Measurements from ENCODE around the gene CADM4. TPM values are rescaled to one million over a fixed set of nuclear protein-coding genes. Genes with fewer than 3 reads are reported as not detected.

CADM4 gene
- total and polyA plus RNA-seq, 2 donors (not counting 1 experiment from before 2014, with no cell fraction given) = 1.5 TPM

DNA sequence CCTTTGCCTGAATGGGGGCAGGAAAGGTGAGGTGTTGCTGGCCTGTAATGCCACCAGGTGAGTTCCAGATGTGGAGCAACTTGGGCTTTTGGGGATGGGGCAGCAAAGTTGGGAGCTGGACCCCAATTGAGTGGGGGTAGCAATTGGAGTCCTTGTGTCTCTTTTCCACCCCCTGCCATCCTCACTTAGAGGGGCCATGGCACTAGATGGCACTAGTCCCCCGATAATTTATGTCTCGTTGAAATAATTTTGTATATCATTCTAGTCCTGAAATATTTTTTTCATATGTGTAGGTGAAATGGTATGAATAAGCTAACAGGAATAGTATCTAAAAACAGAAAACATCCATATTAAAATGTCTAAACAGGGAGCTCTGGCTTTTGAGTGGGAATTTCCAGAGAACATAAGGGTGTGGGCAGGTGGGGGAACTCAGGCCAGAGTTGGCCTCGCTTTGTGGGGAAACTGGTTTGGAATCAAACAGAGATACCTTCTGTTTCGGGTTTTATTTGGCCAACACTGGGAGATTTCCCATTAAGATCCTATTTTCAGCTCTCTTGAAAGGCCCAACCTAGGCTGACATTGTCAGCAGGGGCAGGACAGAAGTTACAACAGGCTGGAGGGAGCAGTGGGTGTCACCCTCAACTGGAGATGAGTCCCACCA, 39.9 kb downstream of the CADM4 start:
- peaks cover 9% of the 10 kb centered on the region for H3K36me3 ChIP-seq (ENCODE audit: control insufficient read depth, insufficient read depth, low read length)
- no peak for TF ChIP-seq CTCF (conservative IDR thresholded peaks at IDR 0.05 in 1 of 2, IDR thresholded peaks at IDR 0.05 in 1 of 2; ENCODE audit: low read depth in 1 of 2, low read length in 2 of 2)
- no peak for TF ChIP-seq EZH2 (IDR thresholded peaks at IDR 0.05; ENCODE audit: low read length, missing control alignments)
- H3K27ac ChIP-seq (ENCODE audit: insufficient read depth, low read length) = no peak overlapping the region
- no peak overlapping the region for H3K9ac ChIP-seq (ENCODE audit: insufficient read depth, low read length)
- H3K4me1 ChIP-seq (ENCODE audit: control insufficient read depth, extremely low read depth, insufficient read depth, low read length) = peaks cover 6% of the 10 kb centered on the region
- no peaks in the 10 kb centered on the region for H3K27me3 ChIP-seq (ENCODE audit: control insufficient read depth, insufficient read depth, low read length)
- H3K9me3 ChIP-seq (ENCODE audit: control insufficient read depth, insufficient read depth, low read depth, low read length) = no peaks in the 10 kb centered on the region
- no peak for DNase-seq (ENCODE audit: low read depth in 2 of 2)
- H3K4me2 ChIP-seq (ENCODE audit: extremely low read depth, insufficient read depth, low read length) = no peak overlapping the region
- H4K20me1 ChIP-seq (ENCODE audit: control insufficient read depth, extremely low read depth, insufficient read depth, low read length) = no peaks in the 10 kb centered on the region
- H3K79me2 ChIP-seq (ENCODE audit: control insufficient read depth, insufficient read depth, low read length) = peaks cover 26% of the 10 kb centered on the region
- H3K4me3 ChIP-seq (replicated peaks in 1 of 4; ENCODE audit: control extremely low read depth in 1 of 4, insufficient read depth in 1 of 4, low read depth in 3 of 4, low read length in 4 of 4) = no peak overlapping the region
- H2AFZ ChIP-seq (ENCODE audit: low read length) = no peak overlapping the region

DNA sequence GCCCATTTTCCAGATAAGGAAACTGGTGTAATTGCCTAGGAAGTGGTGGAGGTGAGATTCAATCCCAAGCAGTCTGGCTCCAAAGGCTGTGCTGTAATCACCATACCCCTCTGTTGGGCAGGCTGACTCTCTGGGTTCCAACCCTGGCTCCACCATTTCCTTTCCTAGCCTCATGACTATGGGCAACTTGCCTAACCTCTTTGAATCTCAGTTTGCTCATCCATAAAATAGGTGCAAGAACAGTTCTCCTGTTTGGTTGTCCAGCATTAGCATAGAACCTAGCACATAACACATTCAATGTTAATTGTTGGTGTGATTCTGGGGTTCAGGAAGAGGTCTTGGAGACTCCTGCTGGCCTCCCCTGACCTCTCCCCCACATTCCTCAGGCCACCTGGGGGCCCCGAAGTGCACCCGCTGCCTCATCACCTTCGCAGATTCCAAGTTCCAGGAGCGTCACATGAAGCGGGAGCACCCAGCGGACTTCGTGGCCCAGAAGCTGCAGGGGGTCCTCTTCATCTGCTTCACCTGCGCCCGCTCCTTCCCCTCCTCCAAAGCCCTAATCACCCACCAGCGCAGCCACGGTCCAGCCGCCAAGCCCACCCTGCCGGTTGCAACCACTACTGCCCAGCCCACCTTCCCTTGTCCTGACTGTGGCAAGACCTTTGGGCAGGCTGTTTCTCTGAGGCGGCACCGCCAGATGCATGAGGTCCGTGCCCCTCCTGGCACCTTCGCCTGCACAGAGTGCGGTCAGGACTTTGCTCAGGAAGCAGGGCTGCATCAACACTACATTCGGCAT, 41.0 kb downstream of the CADM4 start:
- no peaks in the 10 kb centered on the region for H3K9me3 ChIP-seq (ENCODE audit: control insufficient read depth, insufficient read depth, low read depth, low read length)
- peaks cover 8% of the 10 kb centered on the region for H3K4me1 ChIP-seq (ENCODE audit: control insufficient read depth, extremely low read depth, insufficient read depth, low read length)
- no peak overlapping the region for H3K4me2 ChIP-seq (ENCODE audit: extremely low read depth, insufficient read depth, low read length)
- TF ChIP-seq CTCF (conservative IDR thresholded peaks at IDR 0.05 in 1 of 2, IDR thresholded peaks at IDR 0.05 in 1 of 2; ENCODE audit: low read depth in 1 of 2, low read length in 2 of 2) = no peak
- TF ChIP-seq EZH2 (IDR thresholded peaks at IDR 0.05; ENCODE audit: low read length, missing control alignments) = no peak
- H4K20me1 ChIP-seq (ENCODE audit: control insufficient read depth, extremely low read depth, insufficient read depth, low read length) = no peaks in the 10 kb centered on the region
- no peaks in the 10 kb centered on the region for H3K27me3 ChIP-seq (ENCODE audit: control insufficient read depth, insufficient read depth, low read length)
- DNase-seq (ENCODE audit: low read depth in 2 of 2) = no peak
- no peak overlapping the region for H2AFZ ChIP-seq (ENCODE audit: low read length)
- H3K36me3 ChIP-seq (ENCODE audit: control insufficient read depth, insufficient read depth, low read length) = peaks cover 11% of the 10 kb centered on the region
- no peak overlapping the region for H3K27ac ChIP-seq (ENCODE audit: insufficient read depth, low read length)
- H3K79me2 ChIP-seq (ENCODE audit: control insufficient read depth, insufficient read depth, low read length) = peaks cover 36% of the 10 kb centered on the region
- H3K9ac ChIP-seq (ENCODE audit: insufficient read depth, low read length) = no peak overlapping the region
- H3K4me3 ChIP-seq (replicated peaks in 1 of 4; ENCODE audit: control extremely low read depth in 1 of 4, insufficient read depth in 1 of 4, low read depth in 3 of 4, low read length in 4 of 4) = no peak overlapping the region

GRCh38 chr19:43597876-43598275, 41.8 kb downstream of the CADM4 start:
- Histone ChIP-seq H3K27me3 (ENCODE audit: control insufficient read depth, insufficient read depth, low read length) (no peaks in the 10 kb centered on the region), H2AFZ (ENCODE audit: low read length) (no peak overlapping the region), H3K9ac (ENCODE audit: insufficient read depth, low read length) (no peak overlapping the region), H3K4me1 (ENCODE audit: control insufficient read depth, extremely low read depth, insufficient read depth, low read length) (peaks cover 8% of the 10 kb centered on the region), H3K4me2 (ENCODE audit: extremely low read depth, insufficient read depth, low read length) (peak overlapping the region; percentile 99), H3K4me3 (replicated peaks in 1 of 4; ENCODE audit: control extremely low read depth in 1 of 4, insufficient read depth in 1 of 4, low read depth in 3 of 4, low read length in 4 of 4) (peak overlapping the region in 3 of 4 experiments; percentile 27 to 100 (median 98)), H3K36me3 (ENCODE audit: control insufficient read depth, insufficient read depth, low read length) (peaks cover 15% of the 10 kb centered on the region), H3K9me3 (ENCODE audit: control insufficient read depth, insufficient read depth, low read depth, low read length) (no peaks in the 10 kb centered on the region), H4K20me1 (ENCODE audit: control insufficient read depth, extremely low read depth, insufficient read depth, low read length) (no peaks in the 10 kb centered on the region), H3K79me2 (ENCODE audit: control insufficient read depth, insufficient read depth, low read length) (peaks cover 42% of the 10 kb centered on the region), H3K27ac (ENCODE audit: insufficient read depth, low read length) (no peak overlapping the region)
- no peak for DNase-seq (ENCODE audit: low read depth in 2 of 2)
- TF ChIP-seq EZH2 (IDR thresholded peaks at IDR 0.05; ENCODE audit: low read length, missing control alignments) (no peak), CTCF (conservative IDR thresholded peaks at IDR 0.05 in 1 of 2, IDR thresholded peaks at IDR 0.05 in 1 of 2; ENCODE audit: low read depth in 1 of 2, low read length in 2 of 2) (no peak)

Data from fibroblast of lung (primary cell).